GM23338 (cell line): ENCODE measurements around the gene MARK3. TPM values are rescaled to one million over a fixed set of nuclear protein-coding genes. Genes with fewer than 3 reads are reported as not detected.

Experiments
- ATAC-seq: fragments of 200-7000 bp; cut with Tn5 transposase; 3 replicates; pipeline ENCODE4 v1.9.1; 2020
- DNase-seq: peaks from one replicate; pipeline ENCODE4 v3.0.0-alpha.2; 2015; ENCODE audit warnings: low spot score
- H2AFZ ChIP-seq: fragments of 200-600 bp; sonication (generic); 2 replicates; pipeline ENCODE4 v1.8.0; 2016; ENCODE audit warnings: antibody characterized with exemption, mild to moderate bottlenecking, moderate library complexity
- H3F3A ChIP-seq: fragments of 200-600 bp; sonication (generic); replicated peaks from 2 replicates; pipeline ENCODE4 v1.8.0; 2017; ENCODE audit warnings: antibody characterized with exemption, mixed run types, low read depth
- H3K27ac ChIP-seq: fragments of 200-600 bp; sonication (generic); 2 replicates; pipeline ENCODE4 v1.6.1; 2016; ENCODE audit warnings: low read depth
- H3K27me3 ChIP-seq: fragments of 200-600 bp; sonication (generic); 2 replicates; pipeline ENCODE4 v1.8.0; 2016; ENCODE audit warnings: mild to moderate bottlenecking, mixed run types, moderate library complexity; ENCODE audit not compliant: insufficient read depth
- H3K36me3 ChIP-seq: fragments of 200-600 bp; sonication (generic); 2 replicates; pipeline ENCODE4 v1.8.0; 2016; ENCODE audit warnings: mild to moderate bottlenecking; ENCODE audit not compliant: insufficient read depth
- H3K4me1 ChIP-seq: fragments of 200-600 bp; sonication (generic); 2 replicates; pipeline ENCODE4 v1.8.0; 2016; ENCODE audit warnings: mild to moderate bottlenecking, moderate library complexity; ENCODE audit not compliant: insufficient read depth
- H3K4me2 ChIP-seq: fragments of 200-600 bp; sonication (generic); 2 replicates; pipeline ENCODE4 v1.7.1; 2017; ENCODE audit warnings: mixed run types
- H3K4me3 ChIP-seq: fragments of 200-600 bp; sonication (generic); 2 replicates; pipeline ENCODE4 v1.6.1; 2016; ENCODE audit warnings: mixed run types
- H3K79me2 ChIP-seq: fragments of 200-600 bp; sonication (generic); replicated peaks from 2 replicates; pipeline ENCODE4 v1.8.0; 2017; ENCODE audit warnings: mild to moderate bottlenecking; ENCODE audit not compliant: insufficient read depth
- H3K9me2 ChIP-seq: fragments of 200-600 bp; sonication (generic); 2 replicates; pipeline ENCODE4 v1.8.0; 2017; ENCODE audit not compliant: insufficient read depth
- H4K20me1 ChIP-seq: fragments of 200-600 bp; sonication (generic); replicated peaks from 2 replicates; pipeline ENCODE4 v1.8.0; 2017; ENCODE audit warnings: mild to moderate bottlenecking; ENCODE audit not compliant: insufficient read depth
- H3K27ac Mint-ChIP-seq: 2 replicates; pipeline ENCODE4 v1.8.0; 2020; ENCODE audit warnings: inconsistent platforms, mild to moderate bottlenecking, moderate library complexity, mixed read lengths
- H3K27me3 Mint-ChIP-seq: 3 replicates; pipeline ENCODE4 v1.8.0; 2022; ENCODE audit warnings: low read depth, mild to moderate bottlenecking, moderate library complexity, mixed read lengths, inconsistent platforms; ENCODE audit not compliant: insufficient read depth, poor library complexity
- H3K36me3 Mint-ChIP-seq: 3 replicates; pipeline ENCODE4 v1.8.0; 2021; ENCODE audit warnings: low read depth, mild to moderate bottlenecking, inconsistent platforms, moderate library complexity, mixed read lengths
- H3K4me1 Mint-ChIP-seq: 3 replicates; pipeline ENCODE4 v1.8.0; 2020; ENCODE audit warnings: mild to moderate bottlenecking, inconsistent platforms, mixed read lengths
- H3K4me3 Mint-ChIP-seq: 3 replicates; pipeline ENCODE4 v1.8.0; 2021; ENCODE audit warnings: moderate library complexity, mild to moderate bottlenecking, inconsistent platforms, mixed read lengths
- H3K9me3 Mint-ChIP-seq: 3 replicates; pipeline ENCODE4 v1.8.0; 2020; ENCODE audit warnings: moderate library complexity, mild to moderate bottlenecking, inconsistent platforms, mixed read lengths
- CREB1 ChIP-seq: fragments of 250-450 bp; sonication (Bioruptor Pico); IDR thresholded peaks from 2 replicates; pipeline ENCODE4 v1.5.0; 2020; ENCODE audit warnings: low read depth, mild to moderate bottlenecking, moderate library complexity
- CTCF ChIP-seq, 2 experiments: fragments of 200-600 bp in 1 of 2; sonication (generic) in 1 of 2; conservative IDR thresholded peaks; 2 replicates each; pipeline versions ENCODE4 v1.5.1 to v1.6.1; 2016 to 2017; ENCODE audit warnings: antibody characterized with exemption in 2 of 2, low read depth in 2 of 2, mild to moderate bottlenecking in 2 of 2, moderate library complexity in 1 of 2
- ETS1 ChIP-seq: IDR thresholded peaks from 2 replicates; pipeline ENCODE4 v1.6.1; 2016; ENCODE audit warnings: antibody characterized with exemption
- EZH2 ChIP-seq: fragments of 200-600 bp; sonication (generic); IDR thresholded peaks from one replicate; pipeline ENCODE4 v1.8.0; 2017; ENCODE audit warnings: antibody characterized with exemption, mild to moderate bottlenecking, low read depth; ENCODE audit not compliant: unreplicated experiment
- EZH2phosphoT487 ChIP-seq: fragments of 200-600 bp; sonication (generic); IDR thresholded peaks from one replicate; pipeline ENCODE4 v1.8.1; 2018; ENCODE audit warnings: antibody characterized with exemption; ENCODE audit not compliant: unreplicated experiment
- JUNB ChIP-seq: IDR thresholded peaks from one replicate; pipeline ENCODE4 v1.6.1; 2016; ENCODE audit warnings: antibody characterized with exemption; ENCODE audit not compliant: unreplicated experiment
- NANOG ChIP-seq: IDR thresholded peaks from 2 replicates; pipeline ENCODE4 v1.6.1; 2016; ENCODE audit warnings: antibody characterized with exemption, borderline replicate concordance
- POLR2AphosphoS5 ChIP-seq: IDR thresholded peaks from 2 replicates; pipeline ENCODE4 v1.6.1; 2016; ENCODE audit warnings: antibody characterized with exemption, low read depth
- REST ChIP-seq: IDR thresholded peaks from one replicate; pipeline ENCODE4 v1.6.1; 2018; ENCODE audit warnings: antibody characterized with exemption; ENCODE audit not compliant: unreplicated experiment
- STAT1 ChIP-seq: IDR thresholded peaks from one replicate; pipeline ENCODE4 v1.6.1; 2016; ENCODE audit warnings: antibody characterized with exemption; ENCODE audit not compliant: unreplicated experiment
- ZNF114 ChIP-seq: fragments of 250-450 bp; sonication (Bioruptor Pico); IDR thresholded peaks from 2 replicates; pipeline ENCODE4 v1.5.0; 2020; ENCODE audit warnings: mild to moderate bottlenecking, moderate library complexity
- ZNF331 ChIP-seq: fragments of 250-450 bp; sonication (Bioruptor Pico); IDR thresholded peaks from 2 replicates; pipeline ENCODE4 v1.5.0; 2020; ENCODE audit warnings: low read depth, mild to moderate bottlenecking, moderate library complexity
- ZNF462 ChIP-seq: fragments of 250-450 bp; sonication (Bioruptor Pico); IDR thresholded peaks from 2 replicates; pipeline ENCODE4 v1.5.0; 2020; ENCODE audit warnings: mild to moderate bottlenecking, moderate library complexity
- polyA plus RNA-seq: library from polyadenylated mRNA; unstranded; fragments of >200 nt; fragmentation: Nextera tagmentation; extraction: Ambion mirVana; gene quantifications from 2 replicates; pipeline ENCODE4 v1.2.1, GENCODE V29; 2016
- total RNA-seq: library from RNA; depleted of rRNA; stranded (reverse); fragments of >200 nt; shearing (Covaris generic); gene quantifications from 2 replicates; pipeline ENCODE4 v1.2.3, GENCODE V29; 2014

The MARK3 gene
- total and polyA plus RNA-seq, 2 experiments from 2014 or later: 45.9 to 69.7 TPM

GRCh38 chr14:103516426-103517173 is 131.4 kb downstream of the MARK3 start (continued):
- TF ChIP-seq ZNF462 (CRISPR knock-in tag): no peak

GRCh38 chr14:103517174-103517566 is 132.0 kb downstream of the MARK3 start:
- no peaks in the 10 kb centered on the region; the same call in 1 of the 2 replicates for H3K36me3 ChIP-seq
- no peaks in the 10 kb centered on the region for H3K79me2 ChIP-seq
- peaks cover 11% of the 10 kb centered on the region for H4K20me1 ChIP-seq
- no peaks in the 10 kb centered on the region for H3K27me3 ChIP-seq
- no peak overlapping the region for H2AFZ ChIP-seq
- H3K4me3 Mint-ChIP-seq: no peak overlapping the region
- peaks cover 14% of the 10 kb centered on the region for H3K4me1 ChIP-seq
- no peak for ATAC-seq
- peaks cover 36% of the 10 kb centered on the region for H3K27me3 Mint-ChIP-seq
- peaks cover 18% of the 10 kb centered on the region for H3K36me3 Mint-ChIP-seq
- no peak overlapping the region for H3K4me3 ChIP-seq
- no peaks in the 10 kb centered on the region; the same call in 2 of the 3 replicates for H3K9me3 Mint-ChIP-seq
- H3K27ac ChIP-seq: no peak overlapping the region
- peaks cover 23% of the 10 kb centered on the region for H3K4me1 Mint-ChIP-seq
- no peak for DNase-seq
- H3K9me2 ChIP-seq: no peaks in the 10 kb centered on the region
- no peak overlapping the region; the same call in 1 of the 2 replicates for H3K27ac Mint-ChIP-seq
- H3F3A ChIP-seq: peaks cover 32% of the 10 kb centered on the region
- H3K4me2 ChIP-seq: no peak overlapping the region
- TF ChIP-seq EZH2phosphoT487: no peak
- TF ChIP-seq NANOG: no peak
- no peak for TF ChIP-seq ZNF331
- no peak for TF ChIP-seq POLR2AphosphoS5
- TF ChIP-seq EZH2: no peak
- no peak for TF ChIP-seq ZNF114 (CRISPR knock-in tag)
- TF ChIP-seq REST: no peak
- no peak for TF ChIP-seq ETS1
- TF ChIP-seq CTCF (conservative IDR thresholded peaks at IDR 0.05; ENCODE audit: low read depth in 2 of 2): no peak
- no peak for TF ChIP-seq CREB1 (CRISPR knock-in tag)
- TF ChIP-seq STAT1: no peak
- TF ChIP-seq JUNB: no peak
